HEK293 (cell line): ENCODE measurements around the gene EEFSEC.

Source experiments
- ZNF274 ChIP-seq, 2 experiments: fragments of 200-500 bp in 1 of 2; fragments of 450-650 bp in 1 of 2; sonication (Bioruptor generic) in 1 of 2; formaldehyde crosslinking in 1 of 2; IDR thresholded peaks; 2 replicates each; pipeline versions ENCODE4 v1.5.1 to v1.6.1; 2014 to 2016; ENCODE audit warnings: borderline replicate concordance in 1 of 2, inconsistent platforms in 1 of 2, low read length in 1 of 2, missing biosample characterization in 1 of 2, missing genetic modification characterization in 1 of 2
- ZNF580 ChIP-seq: fragments of 450-650 bp; formaldehyde crosslinking; IDR thresholded peaks from 2 replicates; pipeline ENCODE4 v1.5.1; 2016; ENCODE audit warnings: missing biosample characterization, missing genetic modification characterization

- TF ChIP-seq ZNF274 (IDR thresholded peaks at IDR 0.05; ENCODE audit: low read length) (no peak), ZNF274 (tag by site-specific recombination; IDR thresholded peaks at IDR 0.05; ENCODE audit: borderline replicate concordance) (no peak), ZNF580 (tag by site-specific recombination) (no peak)
Measured at GRCh38 chr3:128198313-128198712, 45.0 kb downstream of the EEFSEC start.
